HG03432 (cell line): ENCODE data around the gene TUBA8.
"Not testable (repeated sequence)": the region's sequence is repeated elsewhere in the genome, so short reads cannot be mapped to it uniquely, and the experiment has no call there.

ENCODE experiments used
- ATAC-seq: cut with Tn5 transposase; IDR thresholded peaks from one replicate; pipeline ENCODE4 v1.9.1; 2021; ENCODE audit warnings: mild to moderate bottlenecking, moderate library complexity; ENCODE audit not compliant: unreplicated experiment

Gene TUBA8

GRCh38 chr22:18110194-18110953 lies at the start of gene TUBA8:
Gene TUBA8, plus strand, starts transcription at chr22:18110809. Its CDS starts 57 bp downstream, at chr22:18110866.
- ATAC-seq: peak; percentile 51

GRCh38 chr22:18062421-18062820 lies 48.2 kb upstream of the TUBA8 start:
- ATAC-seq: no peak

GRCh38 chr22:18063306-18063705 lies 47.3 kb upstream of the TUBA8 start:
- ATAC-seq: no peak

- not testable (repeated sequence) for ATAC-seq
Observed at GRCh38 chr22:18063715-18064114, 46.9 kb upstream of the TUBA8 start.

- no peak for ATAC-seq
Observed at GRCh38 chr22:18064636-18065035, 46.0 kb upstream of the TUBA8 start.

- no peak for ATAC-seq
Observed at GRCh38 chr22:18065256-18065655, 45.4 kb upstream of the TUBA8 start.

GRCh38 chr22:18066181-18066859 lies 44.3 kb upstream of the TUBA8 start:
- ATAC-seq: no peak

GRCh38 chr22:18067121-18067520 lies 43.5 kb upstream of the TUBA8 start:
- ATAC-seq: no peak

- no peak for ATAC-seq
Observed at GRCh38 chr22:18067548-18068341, 42.9 kb upstream of the TUBA8 start.

GRCh38 chr22:18068381-18068988 lies 42.1 kb upstream of the TUBA8 start:
- ATAC-seq: no peak

- ATAC-seq: no peak
Observed at GRCh38 chr22:18069041-18069440, 41.6 kb upstream of the TUBA8 start.

GRCh38 chr22:18070041-18070440 lies 40.6 kb upstream of the TUBA8 start:
- ATAC-seq: no peak

- ATAC-seq: no peak
Observed at GRCh38 chr22:18070556-18071306, 39.9 kb upstream of the TUBA8 start.

GRCh38 chr22:18071307-18071967 lies 39.2 kb upstream of the TUBA8 start:
- ATAC-seq: not testable (repeated sequence)

- ATAC-seq: no peak
Observed at GRCh38 chr22:18071968-18072310, 38.7 kb upstream of the TUBA8 start.

- no peak for ATAC-seq
Observed at GRCh38 chr22:18073467-18073866, 37.1 kb upstream of the TUBA8 start.

GRCh38 chr22:18073927-18074326 lies 36.7 kb upstream of the TUBA8 start:
- ATAC-seq: not testable (repeated sequence)

- ATAC-seq: no peak
Observed at GRCh38 chr22:18075101-18075719, 35.4 kb upstream of the TUBA8 start.

- ATAC-seq: no peak
Observed at GRCh38 chr22:18075720-18076497, 34.7 kb upstream of the TUBA8 start.
